K562 (cell line): Measurements from ENCODE around the gene KAT2B. TPM values are rescaled to one million over a fixed set of nuclear protein-coding genes. Genes with fewer than 3 reads are reported as not detected.
A peak's percentile ranks its signal among the peaks of the same experiment; 100 is the strongest.

Experiments
- CBX1 ChIP-seq: sonication (generic); IDR thresholded peaks from 2 replicates; pipeline ENCODE4 v1.6.1; 2016; ENCODE audit warnings: antibody characterized with exemption, low read depth, mild to moderate bottlenecking
- CREBBP ChIP-seq: IDR thresholded peaks from one replicate; pipeline ENCODE4 v1.6.1; 2012; ENCODE audit warnings: low read depth, mild to moderate bottlenecking, control low read depth, inconsistent platforms, low read length
- DNMT1 ChIP-seq: fragments of 450-650 bp; IDR thresholded peaks from 2 replicates; pipeline ENCODE4 v1.6.1; 2016; ENCODE audit warnings: antibody characterized with exemption, mild to moderate bottlenecking
- FOXK2 ChIP-seq, 2 experiments: fragments of 450-650 bp; IDR thresholded peaks in 1 of 2; conservative IDR thresholded peaks in 1 of 2; 2 replicates each; pipeline ENCODE4 v1.6.1; 2016; ENCODE audit warnings: low read depth in 2 of 2, mild to moderate bottlenecking in 1 of 2
- HLTF ChIP-seq: fragments of 450-650 bp; IDR thresholded peaks from 2 replicates; pipeline ENCODE4 v1.6.1; 2016
- JUNB ChIP-seq: fragments of 450-650 bp; formaldehyde crosslinking; conservative IDR thresholded peaks from 2 replicates; pipeline ENCODE4 v1.4.0; 2020; ENCODE audit warnings: mild to moderate bottlenecking
- KAT8 ChIP-seq: fragments of 450-650 bp; IDR thresholded peaks from 2 replicates; pipeline ENCODE4 v1.6.1; 2016; ENCODE audit warnings: low read depth, mild to moderate bottlenecking
- LEF1 ChIP-seq: fragments of 450-650 bp; IDR thresholded peaks from 2 replicates; pipeline ENCODE4 v1.6.1; 2016; ENCODE audit warnings: mild to moderate bottlenecking
- MEF2D ChIP-seq: conservative IDR thresholded peaks from 2 replicates; pipeline ENCODE4 v1.6.1; 2016; ENCODE audit warnings: low read depth, missing genetic modification characterization, missing compliant biosample characterization
- POLR2G ChIP-seq: fragments of 200-400 bp; formaldehyde crosslinking; IDR thresholded peaks from 2 replicates; pipeline ENCODE4 v1.6.1; 2017; ENCODE audit warnings: low read depth, mild to moderate bottlenecking, antibody characterized with exemption, low read length, moderate library complexity
- POLR3G ChIP-seq: IDR thresholded peaks from 2 replicates; pipeline ENCODE4 v1.6.1; 2011; ENCODE audit not compliant: insufficient read length, insufficient replicate concordance; ENCODE audit errors: extremely low read depth
- PPARD ChIP-seq: fragments of 250-450 bp; sonication (Bioruptor Pico); IDR thresholded peaks from 2 replicates; pipeline ENCODE4 v1.8.0; 2022; ENCODE audit warnings: inconsistent platforms, mild to moderate bottlenecking, moderate library complexity
- SIX5 ChIP-seq, 2 experiments: IDR thresholded peaks; 2 replicates each; pipeline ENCODE4 v1.6.1; 2011; ENCODE audit warnings: low read length in 2 of 2, borderline replicate concordance in 1 of 2, low read depth in 1 of 2, mild to moderate bottlenecking in 1 of 2, moderate library complexity in 1 of 2; ENCODE audit not compliant: insufficient read depth in 1 of 2
- TAF1 ChIP-seq: IDR thresholded peaks from 2 replicates; pipeline ENCODE4 v1.6.1; 2011; ENCODE audit warnings: mild to moderate bottlenecking, low read length, moderate library complexity; ENCODE audit not compliant: insufficient read depth, control insufficient read depth, severe bottlenecking; ENCODE audit errors: extremely low read depth
- TBL1XR1 ChIP-seq, 2 experiments: IDR thresholded peaks; 2 replicates each; pipeline ENCODE4 v1.6.1; 2012; ENCODE audit warnings: improper control_type of control experiment in 2 of 2, low read length in 2 of 2, mild to moderate bottlenecking in 1 of 2
- TRIM24 ChIP-seq, 2 experiments: fragments of 450-650 bp; IDR thresholded peaks; 2 replicates each; pipeline ENCODE4 v1.6.1; 2016
- XRCC5 ChIP-seq: fragments of 200-400 bp; formaldehyde crosslinking; IDR thresholded peaks from 2 replicates; pipeline ENCODE4 v1.6.1; 2017; ENCODE audit warnings: low read depth, mild to moderate bottlenecking, low read length
- ZC3H4 ChIP-seq: sonication (generic); formaldehyde crosslinking; IDR thresholded peaks from 2 replicates; pipeline ENCODE4 v1.9.0; 2021; ENCODE audit warnings: missing genetic modification reagents, borderline replicate concordance
- ZEB2 ChIP-seq: fragments of 450-650 bp; IDR thresholded peaks from 2 replicates; pipeline ENCODE4 v1.6.1; 2016
- ZNF124 ChIP-seq: sonication (generic); formaldehyde crosslinking; IDR thresholded peaks from 2 replicates; pipeline ENCODE4 v1.8.1; 2022; ENCODE audit warnings: missing genetic modification reagents
- ZNF134 ChIP-seq: fragments of 250-450 bp; sonication (Bioruptor Pico); conservative IDR thresholded peaks from 2 replicates; pipeline ENCODE4 v1.4.0; 2020
- ZNF316 ChIP-seq: fragments of 450-650 bp; IDR thresholded peaks from 2 replicates; pipeline ENCODE4 v1.6.1; 2016
- polyA plus RNA-seq, 8 experiments: library from polyadenylated mRNA; depleted of rRNA in 4 of 8; stranded (reverse) in 5 of 8; unstranded in 3 of 8; fragments of >200 nt; fragmentation: Nextera tagmentation in 2 of 8; fragmentation: Illumina TruSeq in 1 of 8; extraction: Ambion mirVana in 2 of 8; extraction: Trizol in 1 of 8; gene quantifications; 2 replicates each; pipeline versions ENCODE4 v1.2.1 to v1.2.3, GENCODE V29; 2011 to 2014; ENCODE audit warnings: inconsistent platforms in 1 of 8, missing spikeins in 1 of 8
- total RNA-seq, 7 experiments: library from RNA; depleted of rRNA in 6 of 7; stranded (reverse); fragments of >200 nt in 6 of 7; fragmentation: Illumina TruSeq in 2 of 7; extraction: Trizol in 2 of 7; gene quantifications; 2 replicates each; pipeline versions ENCODE4 v1.2.1 to v1.2.3, GENCODE V29; 2011 to 2021; ENCODE audit warnings: low replicate concordance in 1 of 7
- TF ChIP-seq, protein P1 (sequence below): IDR thresholded peaks from 3 replicates; pipeline ENCODE4 v1.6.1; 2011; ENCODE audit warnings: borderline replicate concordance, mild to moderate bottlenecking; ENCODE audit not compliant: insufficient read length, insufficient read depth
- TF ChIP-seq, protein P2 (sequence below): fragments of 200-800 bp; sonication (Bioruptor generic); IDR thresholded peaks from 2 replicates; pipeline ENCODE4 v1.6.1; 2017; ENCODE audit warnings: missing genetic modification characterization, missing compliant biosample characterization

The KAT2B gene
- total and polyA plus RNA-seq, 9 of the 15 experiments (the other 6 are each of a cell fraction or from before 2014, with no cell fraction given) = 3.3 to 14.9 (median 12.2) TPM

DNA sequence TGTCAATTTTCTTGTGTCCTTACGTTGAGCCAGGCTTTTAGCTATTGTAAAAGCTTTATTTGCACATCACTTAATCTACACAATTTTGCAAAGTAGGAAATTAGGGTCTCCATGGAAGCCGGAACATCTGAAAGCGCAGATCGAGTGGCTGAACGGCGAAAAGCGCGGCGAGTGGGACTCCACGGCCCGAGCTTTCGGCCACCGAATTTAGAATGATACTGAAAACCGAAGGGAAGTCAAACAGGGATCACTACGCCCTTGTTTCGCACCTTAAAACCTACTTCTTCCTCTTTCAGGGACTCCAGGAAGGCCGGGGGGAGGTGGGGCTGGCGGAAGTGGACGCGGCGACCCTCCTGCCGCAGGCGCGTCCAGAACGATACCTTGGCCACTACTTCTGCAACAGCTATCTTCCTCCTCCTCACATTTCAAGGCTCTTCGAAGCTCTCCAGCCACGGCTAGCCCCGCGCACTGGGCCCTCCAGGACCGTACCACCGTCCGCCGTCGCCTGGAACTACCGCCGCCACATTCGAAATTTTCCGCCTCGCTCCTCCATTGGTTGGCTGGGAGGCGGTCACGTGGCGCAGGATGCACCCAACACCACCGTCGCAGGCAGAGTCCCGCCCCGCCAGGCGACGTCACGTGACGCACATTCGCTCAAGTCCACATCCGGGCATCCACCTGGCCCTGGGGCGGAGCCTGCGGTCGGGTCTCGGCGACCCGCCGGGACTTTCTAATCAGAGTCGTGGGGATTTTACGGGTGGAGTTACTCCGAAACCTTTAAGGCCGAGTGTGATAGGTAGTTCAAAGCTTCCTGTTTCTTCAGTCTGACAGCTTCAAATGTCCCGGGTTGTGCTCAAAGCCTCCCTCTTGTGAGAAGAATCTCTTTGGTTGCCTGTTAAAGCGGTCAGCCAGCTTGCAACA lies 145.7 kb downstream of the KAT2B start, which contains the start of gene SGO1 (continued):
- no peak for TF ChIP-seq POLR3G
- TF ChIP-seq ZNF134 = no peak
- no peak; a peak in 1 of 4 replicates for TF ChIP-seq TBL1XR1 (IDR thresholded peaks at IDR 0.05; ENCODE audit: low read length in 2 of 2)
- no peak for TF ChIP-seq SIX5 (IDR thresholded peaks at IDR 0.05; ENCODE audit: borderline replicate concordance in 1 of 2, insufficient read depth in 1 of 2, low read depth in 1 of 2, low read length in 2 of 2)
- TF ChIP-seq ZC3H4 (CRISPR knock-in tag) = no peak
- TF ChIP-seq LEF1 = peak; percentile 64; the same call in 1 of the 2 replicates
- TF ChIP-seq ZNF124 (CRISPR knock-in tag) = no peak
- no peak for TF ChIP-seq XRCC5
- TF ChIP-seq TRIM24 (IDR thresholded peaks at IDR 0.05) = no peak
- peak; percentile 88 for TF ChIP-seq TAF1
- no peak for TF ChIP-seq DNMT1
- TF ChIP-seq FOXK2 (conservative IDR thresholded peaks at IDR 0.05 in 1 of 2, IDR thresholded peaks at IDR 0.05 in 1 of 2; ENCODE audit: low read depth in 2 of 2) = peak; percentile 88 to 96
- TF ChIP-seq CBX1 = no peak; the same call in none of the 2 replicates
- TF ChIP-seq PPARD (CRISPR knock-in tag) = no peak
- TF ChIP-seq CREBBP = no peak
- TF ChIP-seq KAT8 = no peak
- no peak for TF ChIP-seq JUNB (CRISPR knock-in tag)
- peak; percentile 97 for TF ChIP-seq POLR2G
- TF ChIP-seq, protein P1, sequence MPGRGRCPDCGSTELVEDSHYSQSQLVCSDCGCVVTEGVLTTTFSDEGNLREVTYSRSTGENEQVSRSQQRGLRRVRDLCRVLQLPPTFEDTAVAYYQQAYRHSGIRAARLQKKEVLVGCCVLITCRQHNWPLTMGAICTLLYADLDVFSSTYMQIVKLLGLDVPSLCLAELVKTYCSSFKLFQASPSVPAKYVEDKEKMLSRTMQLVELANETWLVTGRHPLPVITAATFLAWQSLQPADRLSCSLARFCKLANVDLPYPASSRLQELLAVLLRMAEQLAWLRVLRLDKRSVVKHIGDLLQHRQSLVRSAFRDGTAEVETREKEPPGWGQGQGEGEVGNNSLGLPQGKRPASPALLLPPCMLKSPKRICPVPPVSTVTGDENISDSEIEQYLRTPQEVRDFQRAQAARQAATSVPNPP = no peak
- TF ChIP-seq MEF2D (tag) = no peak
- TF ChIP-seq, protein P2, sequence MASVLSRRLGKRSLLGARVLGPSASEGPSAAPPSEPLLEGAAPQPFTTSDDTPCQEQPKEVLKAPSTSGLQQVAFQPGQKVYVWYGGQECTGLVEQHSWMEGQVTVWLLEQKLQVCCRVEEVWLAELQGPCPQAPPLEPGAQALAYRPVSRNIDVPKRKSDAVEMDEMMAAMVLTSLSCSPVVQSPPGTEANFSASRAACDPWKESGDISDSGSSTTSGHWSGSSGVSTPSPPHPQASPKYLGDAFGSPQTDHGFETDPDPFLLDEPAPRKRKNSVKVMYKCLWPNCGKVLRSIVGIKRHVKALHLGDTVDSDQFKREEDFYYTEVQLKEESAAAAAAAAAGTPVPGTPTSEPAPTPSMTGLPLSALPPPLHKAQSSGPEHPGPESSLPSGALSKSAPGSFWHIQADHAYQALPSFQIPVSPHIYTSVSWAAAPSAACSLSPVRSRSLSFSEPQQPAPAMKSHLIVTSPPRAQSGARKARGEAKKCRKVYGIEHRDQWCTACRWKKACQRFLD (CRISPR knock-in tag) = peak; percentile 92
- TF ChIP-seq HLTF = peak; percentile 92
- no peak for TF ChIP-seq ZNF316
- TF ChIP-seq ZEB2 = peak; percentile 15; the same call in 1 of the 2 replicates
